Erythroblast (primary cell): ENCODE measurements around the gene HPCAL4.

ENCODE experiments used
- GATA1 ChIP-seq: IDR thresholded peaks from 2 replicates; pipeline ENCODE4 v1.6.1; 2011; ENCODE audit warnings: low read depth, mild to moderate bottlenecking, control low read depth, low read length, moderate library complexity
- POLR2A ChIP-seq: IDR thresholded peaks from 2 replicates; pipeline ENCODE4 v1.6.1; 2011; ENCODE audit warnings: mild to moderate bottlenecking, low read length

DNA sequence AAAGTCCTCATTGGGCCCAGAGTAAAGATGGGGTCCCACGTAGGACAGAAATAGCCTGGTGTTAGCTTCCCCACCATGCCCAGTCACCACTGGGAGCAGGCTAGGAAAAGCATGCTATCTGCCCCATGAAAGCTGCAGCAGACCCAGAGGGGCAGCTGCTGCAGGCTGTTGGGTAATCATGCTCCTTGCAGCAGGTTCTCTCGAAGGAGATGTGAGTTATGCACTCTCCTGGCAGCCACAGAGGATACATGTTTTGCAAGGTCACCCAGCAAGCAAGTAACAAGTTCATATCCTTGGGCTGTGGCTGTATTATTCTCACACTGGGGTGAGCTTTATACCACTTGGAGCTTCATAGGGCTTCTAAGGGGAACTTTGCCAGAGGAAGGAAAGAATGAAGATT is 42.7 kb downstream of the HPCAL4 start:
- no peak for TF ChIP-seq POLR2A
- no peak for TF ChIP-seq GATA1
